Measurements from ENCODE around the gene ARHGAP28.

DNA sequence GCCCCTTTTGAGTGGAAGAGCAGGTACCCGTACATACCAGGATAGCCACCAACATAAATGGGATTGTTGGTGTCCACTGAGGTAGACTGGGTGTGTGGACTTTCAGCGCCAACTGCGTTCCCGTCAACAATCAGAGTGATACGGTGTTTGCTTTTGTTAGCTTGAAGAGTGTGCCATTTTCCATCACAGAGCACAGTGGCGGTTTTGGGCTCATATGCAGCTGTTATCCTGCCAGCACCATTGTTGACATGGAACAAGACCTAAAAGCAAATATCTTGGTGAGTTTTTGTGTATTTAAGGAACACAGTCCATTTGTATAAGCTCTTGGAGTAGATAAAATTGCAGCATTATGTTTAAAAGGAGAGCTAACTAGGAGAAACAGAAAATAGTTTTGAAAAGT lies 213.6 kb downstream of the ARHGAP28 start:
- TF ChIP-seq TEAD2 (CRISPR knock-in tag; IDR thresholded peaks at IDR 0.05) (no peak), U2AF2 (IDR thresholded peaks at IDR 0.05; ENCODE audit: low read depth, low read length) (no peak), GTF2F1 (IDR thresholded peaks at IDR 0.05; ENCODE audit: low read length) (no peak), HNRNPK (IDR thresholded peaks at IDR 0.05; ENCODE audit: low read depth, low read length, poor library complexity, severe bottlenecking) (no peak), ELF4 (CRISPR knock-in tag; IDR thresholded peaks at IDR 0.05; ENCODE audit: borderline replicate concordance) (no peak), HDAC2 (CRISPR knock-in tag; IDR thresholded peaks at IDR 0.05) (no peak), ZFX (CRISPR knock-in tag; IDR thresholded peaks at IDR 0.05; ENCODE audit: low read depth) (no peak), IKZF1 (IDR thresholded peaks at IDR 0.05) (no peak), HMGA1 (CRISPR knock-in tag; conservative IDR thresholded peaks at IDR 0.05) (no peak), SMC3 (IDR thresholded peaks at IDR 0.05; ENCODE audit: low read length) (no peak)
- TF ChIP-seq, protein P1, sequence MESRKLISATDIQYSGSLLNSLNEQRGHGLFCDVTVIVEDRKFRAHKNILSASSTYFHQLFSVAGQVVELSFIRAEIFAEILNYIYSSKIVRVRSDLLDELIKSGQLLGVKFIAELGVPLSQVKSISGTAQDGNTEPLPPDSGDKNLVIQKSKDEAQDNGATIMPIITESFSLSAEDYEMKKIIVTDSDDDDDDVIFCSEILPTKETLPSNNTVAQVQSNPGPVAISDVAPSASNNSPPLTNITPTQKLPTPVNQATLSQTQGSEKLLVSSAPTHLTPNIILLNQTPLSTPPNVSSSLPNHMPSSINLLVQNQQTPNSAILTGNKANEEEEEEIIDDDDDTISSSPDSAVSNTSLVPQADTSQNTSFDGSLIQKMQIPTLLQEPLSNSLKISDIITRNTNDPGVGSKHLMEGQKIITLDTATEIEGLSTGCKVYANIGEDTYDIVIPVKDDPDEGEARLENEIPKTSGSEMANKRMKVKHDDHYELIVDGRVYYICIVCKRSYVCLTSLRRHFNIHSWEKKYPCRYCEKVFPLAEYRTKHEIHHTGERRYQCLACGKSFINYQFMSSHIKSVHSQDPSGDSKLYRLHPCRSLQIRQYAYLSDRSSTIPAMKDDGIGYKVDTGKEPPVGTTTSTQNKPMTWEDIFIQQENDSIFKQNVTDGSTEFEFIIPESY (CRISPR knock-in tag; IDR thresholded peaks at IDR 0.05), result no peak
- TF ChIP-seq, protein P2, sequence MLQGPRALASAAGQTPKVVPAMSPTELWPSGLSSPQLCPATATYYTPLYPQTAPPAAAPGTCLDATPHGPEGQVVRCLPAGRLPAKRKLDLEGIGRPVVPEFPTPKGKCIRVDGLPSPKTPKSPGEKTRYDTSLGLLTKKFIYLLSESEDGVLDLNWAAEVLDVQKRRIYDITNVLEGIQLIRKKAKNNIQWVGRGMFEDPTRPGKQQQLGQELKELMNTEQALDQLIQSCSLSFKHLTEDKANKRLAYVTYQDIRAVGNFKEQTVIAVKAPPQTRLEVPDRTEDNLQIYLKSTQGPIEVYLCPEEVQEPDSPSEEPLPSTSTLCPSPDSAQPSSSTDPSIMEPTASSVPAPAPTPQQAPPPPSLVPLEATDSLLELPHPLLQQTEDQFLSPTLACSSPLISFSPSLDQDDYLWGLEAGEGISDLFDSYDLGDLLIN (CRISPR knock-in tag; IDR thresholded peaks at IDR 0.05; ENCODE audit: borderline replicate concordance), result no peak

Measured in HepG2 (cell line).